Left colon (tissue), 2 donors: Measurements from ENCODE around the gene TSSK2. TPM values are rescaled to one million over a fixed set of nuclear protein-coding genes. Genes with fewer than 3 reads are reported as not detected.
"Not testable (repeated sequence)": the region's sequence is repeated elsewhere in the genome, so short reads cannot be mapped to it uniquely, and the experiment has no call there.

Source experiments
- ATAC-seq: fragments of 200-7000 bp; cut with Tn5 transposase; one replicate; pipeline ENCODE4 v1.9.1; 2020; ENCODE audit warnings: mild to moderate bottlenecking, moderate library complexity
- DNase-seq, 2 donors: peaks; one replicate each; pipeline ENCODE4 v3.0.0-alpha.2; 2020
- intact Hi-C, 2 donors: fragments of 100-400 bp; cut with DNase I in 1 of 2; cut with micrococcal nuclease in 1 of 2; formaldehyde crosslinking; loops; one replicate each; pipeline versions ENCODE4 v1.11.2 to v1.14.0; 2022; cut with DNase I, micrococcal nuclease
- total RNA-seq, 2 donors: library from RNA; stranded (reverse); fragmentation: NEBNext Ultra II Directional; extraction: Animal tissue kit (Norgen Biotek cat#: 25700); gene quantifications; one replicate each; pipeline ENCODE4 v1.2.1, GENCODE V29; 2021
- donor health status: DM: no; HTN: no; CAD: no.
- donor health status: DM: yes; HTN: yes; CAD: no.

TSSK2 gene
- total RNA-seq, 2 donors from 2014 or later, result not detected

DNA sequence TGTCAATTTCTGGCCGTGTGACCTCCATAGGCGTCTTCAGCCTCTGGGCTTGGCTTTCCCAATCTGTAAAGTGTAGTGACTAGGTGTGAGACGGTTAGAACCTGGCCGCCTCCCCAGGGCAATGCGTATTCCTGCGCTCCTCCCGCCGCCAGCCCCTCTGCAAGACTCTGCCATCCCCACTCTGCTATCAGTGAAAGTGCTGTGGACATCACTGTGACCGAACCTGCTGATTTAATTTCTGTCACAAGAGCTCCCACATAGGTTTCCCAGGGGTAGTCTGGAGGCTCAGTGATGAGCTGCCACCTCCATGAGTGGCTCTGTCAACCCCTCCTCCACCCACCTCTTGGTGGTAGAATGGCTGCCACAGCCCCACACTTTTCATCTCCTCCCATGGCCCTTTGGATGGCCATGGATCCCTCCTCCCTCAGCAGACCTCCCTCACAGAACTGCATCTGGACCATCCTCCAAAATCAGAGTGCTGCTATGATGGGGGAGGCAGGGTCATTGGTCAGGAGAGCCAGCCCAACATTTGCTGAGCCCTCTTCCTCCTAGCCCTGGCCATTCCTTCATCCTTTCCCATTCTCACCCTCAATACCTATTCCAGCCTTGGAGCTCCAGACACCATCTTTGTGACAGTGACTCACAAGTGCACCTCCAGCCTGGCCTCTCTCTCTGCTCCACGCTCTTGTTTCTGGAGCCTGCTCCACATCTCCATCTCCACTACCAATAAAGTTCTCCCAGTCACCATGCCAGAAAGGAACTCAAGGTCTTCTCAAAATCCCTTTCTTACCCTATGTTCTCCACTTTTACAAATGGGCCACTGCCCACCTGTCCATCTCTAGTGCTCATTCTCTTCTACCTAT is 20.5 kb downstream of the TSSK2 start:
- ATAC-seq (no peak), DNase-seq (no peak)
- intact Hi-C loops, result no loop called here

DNA sequence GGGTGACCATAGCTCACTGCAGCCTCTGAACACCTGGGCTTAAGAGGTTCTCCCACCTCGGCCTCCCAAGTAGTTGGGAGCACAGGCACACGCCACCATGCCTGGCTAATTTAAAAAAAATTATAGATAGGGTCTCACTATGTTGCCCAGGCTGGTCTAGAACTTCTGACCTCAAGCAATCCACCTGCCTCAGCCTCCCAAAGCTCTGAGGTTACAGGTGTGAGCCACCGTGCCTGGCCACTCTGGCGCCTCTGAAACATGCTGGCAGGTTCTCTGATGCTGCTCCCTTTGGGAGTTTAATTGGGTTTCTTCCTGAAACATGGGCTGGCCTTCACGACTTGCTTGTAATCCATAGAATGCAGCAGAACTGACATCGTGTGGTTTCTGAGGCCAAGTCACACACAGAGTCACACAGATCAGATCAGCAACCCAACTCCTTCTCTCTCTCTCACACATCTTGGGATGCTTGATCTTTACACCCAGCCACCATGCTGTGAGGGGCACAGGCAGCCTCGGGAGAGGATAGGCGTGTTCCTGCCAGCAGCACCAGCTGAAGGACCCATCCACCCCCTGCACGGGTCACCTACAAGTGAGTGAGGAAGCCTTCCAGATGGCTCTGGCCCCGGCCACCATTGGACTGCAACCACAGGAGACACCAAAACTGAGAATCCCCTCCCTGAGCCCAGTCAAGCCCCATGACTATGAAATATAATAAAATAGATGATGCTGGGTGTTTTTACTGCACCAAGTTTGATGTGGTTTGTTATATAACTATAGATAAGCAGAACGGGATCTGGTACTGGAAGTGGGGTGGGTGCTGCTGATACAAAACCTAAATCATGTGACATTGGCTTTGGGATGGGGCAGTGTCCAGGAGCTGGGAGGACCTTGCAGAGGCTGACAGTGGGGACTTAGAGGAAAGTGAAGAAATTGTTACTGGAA is 22.1 kb downstream of the TSSK2 start:
- ATAC-seq, result no peak
- DNase-seq, result no peak
- intact Hi-C loops, result no loop called here

DNA sequence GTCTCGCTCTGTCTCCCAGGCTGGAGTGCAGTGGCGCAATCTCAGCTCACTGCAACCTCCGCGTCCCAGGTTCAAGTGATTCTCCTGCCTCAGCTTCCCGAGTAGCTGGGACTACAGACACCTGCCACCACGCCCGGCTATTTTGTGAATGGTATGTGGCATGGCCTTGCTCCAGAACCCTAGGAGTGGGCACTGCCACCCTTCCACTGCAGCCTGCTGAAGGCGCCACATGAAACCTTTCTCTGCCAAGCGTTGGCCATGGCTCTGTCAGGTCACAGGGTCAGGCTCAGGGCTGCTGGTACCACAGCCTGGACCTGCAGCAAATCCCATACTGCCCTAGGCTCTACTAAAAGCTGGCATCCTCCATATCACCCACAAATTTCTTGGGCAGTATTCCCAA is 25.0 kb downstream of the TSSK2 start:
- ATAC-seq, DNase-seq, intact Hi-C loops: not testable (repeated sequence)

DNA sequence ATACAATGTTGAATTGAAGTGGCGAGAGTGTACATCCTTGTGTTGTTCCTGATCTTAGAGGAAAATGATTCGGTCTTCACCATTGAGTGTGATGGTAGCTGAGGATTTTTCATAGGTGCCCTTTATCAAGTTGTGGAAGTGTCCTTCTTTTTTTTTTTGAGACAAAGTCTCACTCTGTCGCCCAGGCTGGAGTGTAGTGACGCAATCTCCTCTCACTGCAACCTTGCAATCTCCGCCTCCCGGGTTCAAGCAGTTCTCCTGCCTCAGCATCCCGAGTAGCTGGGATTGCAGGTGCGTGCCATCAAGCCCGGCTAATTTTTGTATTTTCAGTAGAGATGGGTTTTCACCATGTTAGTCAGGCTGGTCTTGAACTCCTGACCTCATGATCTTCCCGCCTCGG is 27.5 kb downstream of the TSSK2 start:
- ATAC-seq, intact Hi-C loops, DNase-seq: not testable (repeated sequence)

- intact Hi-C loops, result no loop called here
- ATAC-seq, result no peak
- DNase-seq, result no peak
Observed at GRCh38 chr22:19164425-19164824, 33.3 kb downstream of the TSSK2 start.

- DNase-seq (no peak), ATAC-seq (no peak)
- intact Hi-C loops, result no loop called here
Observed at GRCh38 chr22:19166421-19166820, 35.3 kb downstream of the TSSK2 start.

GRCh38 chr22:19167106-19167869 is 36.2 kb downstream of the TSSK2 start:
- ATAC-seq, result no peak
- intact Hi-C loops, result no loop called here
- no peak for DNase-seq

DNA sequence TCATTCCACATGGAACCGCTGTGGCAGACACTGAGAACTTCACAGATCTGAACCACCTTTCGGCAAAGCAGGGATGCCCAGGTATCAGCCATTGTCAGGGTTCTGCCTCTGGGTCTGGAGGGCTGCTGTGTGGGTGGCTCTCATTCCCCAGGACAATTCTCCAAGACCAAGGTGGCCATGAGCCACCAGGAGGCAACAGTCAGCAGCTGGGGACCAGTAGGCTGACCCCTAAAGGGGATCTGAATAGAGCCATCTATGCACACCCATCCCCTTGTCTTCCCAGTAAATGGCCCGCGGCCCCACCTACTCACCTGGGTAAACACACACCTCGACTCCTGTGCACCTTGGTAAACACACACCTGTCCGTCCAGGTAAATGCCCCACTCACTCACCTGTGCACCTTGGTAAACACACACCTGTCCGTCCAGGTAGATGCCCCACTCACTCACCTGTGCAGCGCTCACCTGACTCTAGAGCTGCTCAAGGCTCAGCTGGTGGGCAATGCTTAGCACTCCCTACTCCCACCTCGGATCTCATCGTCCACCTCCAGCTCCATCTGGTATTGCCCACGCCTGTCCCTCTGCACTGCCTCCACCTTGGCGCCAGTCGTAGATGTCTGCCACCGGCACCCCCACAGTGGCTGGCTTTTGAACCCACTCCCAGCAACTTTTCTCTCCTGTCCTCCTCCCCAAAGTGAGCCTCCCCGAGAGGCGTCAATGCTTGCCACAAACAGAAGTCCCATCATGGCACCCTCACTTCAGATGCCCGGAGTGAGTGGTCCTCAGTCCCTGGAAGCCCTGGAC is 37.2 kb downstream of the TSSK2 start:
- no peak for ATAC-seq
- intact Hi-C loops, result no loop called here
- DNase-seq, result no peak

GRCh38 chr22:19169002-19169946 is 38.2 kb downstream of the TSSK2 start:
- ATAC-seq, result no peak
- DNase-seq, result no peak
- intact Hi-C loops, result no loop called here

DNA sequence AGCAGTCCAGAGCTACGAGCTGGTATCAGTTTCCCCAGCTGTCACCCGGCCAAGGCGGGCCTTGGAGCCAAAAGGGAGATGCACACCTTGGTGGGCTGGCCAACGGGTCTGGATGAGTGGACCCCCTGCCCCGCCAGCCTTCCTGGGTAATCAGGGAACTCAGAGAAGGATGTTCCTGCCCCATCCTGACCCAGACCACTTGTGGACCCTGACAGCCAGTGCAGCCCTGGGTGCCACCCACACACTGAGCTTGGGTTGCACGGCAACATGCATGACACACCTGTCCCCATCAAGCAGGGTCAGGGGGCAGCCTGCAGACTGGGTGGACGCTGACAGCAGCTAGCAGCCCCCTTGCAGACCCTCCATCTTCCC is 38.8 kb downstream of the TSSK2 start:
- intact Hi-C loops, result no loop called here
- ATAC-seq (no peak), DNase-seq (no peak)

DNA sequence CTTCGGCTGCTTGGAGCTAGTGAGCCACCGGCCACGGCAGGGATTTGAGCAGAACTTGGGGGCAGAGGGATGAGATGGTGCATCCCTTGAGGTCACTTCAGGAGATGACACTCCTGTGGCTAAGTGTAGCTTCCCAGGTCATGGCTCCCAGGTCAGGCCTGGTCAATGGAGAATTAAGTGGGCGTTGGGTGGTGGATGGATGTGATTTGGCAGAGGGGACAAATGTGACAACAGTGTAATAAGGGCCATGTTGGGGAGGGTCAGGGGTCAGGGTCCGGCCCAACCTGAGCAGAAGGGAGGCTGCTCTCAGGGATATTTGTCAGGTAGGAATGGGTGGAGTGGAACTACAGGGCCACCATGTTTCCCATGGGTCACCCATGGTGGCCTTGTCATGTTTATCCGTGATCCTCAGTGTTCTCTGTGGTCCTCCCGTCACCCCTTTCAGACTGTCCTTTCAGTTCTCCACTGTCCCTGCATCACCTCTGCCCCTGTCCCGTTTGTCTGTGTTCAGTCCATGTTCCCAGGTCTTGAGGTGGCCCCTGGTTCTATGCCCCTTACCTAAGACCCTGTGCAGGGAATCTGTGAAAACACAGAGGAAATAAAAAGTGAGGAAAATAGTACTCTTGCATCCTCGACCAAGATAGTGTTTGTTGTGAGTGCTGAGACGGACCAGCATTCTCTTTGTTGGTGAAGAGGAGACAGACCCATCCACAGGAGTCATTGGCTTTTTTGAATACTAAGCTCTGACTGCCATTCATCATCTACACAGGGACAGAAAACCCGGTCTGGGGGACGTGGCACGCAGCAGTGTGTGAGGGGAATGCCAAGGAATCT is 41.3 kb downstream of the TSSK2 start:
- intact Hi-C loops, result no loop called here
- DNase-seq, result no peak
- ATAC-seq, result no peak

GRCh38 chr22:19173047-19174035 is 42.2 kb downstream of the TSSK2 start:
- intact Hi-C loops, result no loop called here
- DNase-seq (peak; percentile 76 to 83), ATAC-seq (peak; percentile 64)

DNA sequence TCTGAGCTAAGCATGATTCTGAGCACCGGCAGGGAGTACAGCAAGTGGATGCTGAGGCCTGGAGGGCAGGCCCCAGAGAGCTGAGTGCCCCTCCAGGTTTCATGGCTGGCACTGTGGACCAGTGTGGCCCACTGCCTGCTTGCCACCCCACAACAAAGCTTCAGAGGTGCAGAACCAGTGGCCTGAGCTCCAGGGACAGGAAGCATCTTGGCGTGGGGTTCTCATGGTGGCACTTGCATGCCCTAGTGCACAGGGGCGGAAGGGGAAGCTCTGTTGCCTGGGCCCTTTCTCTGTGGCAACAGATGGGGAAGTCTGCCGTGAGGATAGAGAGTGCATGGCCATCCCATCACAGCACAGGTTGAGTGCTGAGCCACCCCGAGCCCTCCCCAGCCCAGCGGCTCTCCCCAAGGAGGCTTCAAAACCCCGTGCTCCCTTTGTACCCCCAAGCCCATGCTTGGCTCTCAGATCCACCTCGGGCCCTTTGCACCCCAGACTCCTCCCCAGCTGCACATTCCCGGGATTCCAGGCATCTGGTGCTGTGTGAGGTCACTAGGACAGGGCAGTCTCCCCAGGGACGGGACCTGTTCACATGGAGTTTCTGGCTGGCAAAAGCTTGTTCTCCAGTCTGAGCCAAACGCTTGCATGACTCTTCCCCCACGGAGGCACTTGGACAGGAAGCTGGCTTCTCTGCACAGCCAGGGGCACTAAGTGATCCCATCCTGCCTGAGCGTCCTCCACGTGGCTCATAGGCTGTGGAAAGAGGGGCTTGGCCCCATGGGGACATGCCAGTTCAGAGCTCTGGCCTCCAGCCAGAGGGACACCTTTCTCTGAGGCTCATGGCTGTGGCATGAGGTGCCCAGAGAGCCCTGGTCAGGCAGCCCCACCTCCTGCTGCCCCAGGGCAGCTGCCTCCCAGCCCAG is 43.3 kb downstream of the TSSK2 start:
- intact Hi-C loops, result no loop called here
- DNase-seq (peak in 1 of 2 donors; percentile 13), ATAC-seq (no peak)

GRCh38 chr22:19175026-19175601 is 44.0 kb downstream of the TSSK2 start:
- ATAC-seq, result no peak
- intact Hi-C loops, result no loop called here
- no peak for DNase-seq
